Endothelial cell (in vitro differentiated cells): ENCODE results near the gene MYO3B. TPM values are rescaled to one million over a fixed set of nuclear protein-coding genes. Genes with fewer than 3 reads are reported as not detected.
"Not testable (repeated sequence)": the region's sequence is repeated elsewhere in the genome, so short reads cannot be mapped to it uniquely, and the experiment has no call there.

Experiments used
- DNase-seq: peaks from one replicate; pipeline ENCODE4 v3.0.0; 2021; ENCODE audit warnings: low spot score
- H3K27ac Mint-ChIP-seq: one replicate; pipeline ENCODE4 v1.8.0; 2021; ENCODE audit warnings: mixed read lengths, inconsistent platforms; ENCODE audit not compliant: unreplicated experiment
- H3K27me3 Mint-ChIP-seq: one replicate; pipeline ENCODE4 v1.8.0; 2021; ENCODE audit warnings: mild to moderate bottlenecking, moderate library complexity, mixed read lengths, inconsistent platforms; ENCODE audit not compliant: unreplicated experiment
- H3K36me3 Mint-ChIP-seq: one replicate; pipeline ENCODE4 v1.8.0; 2021; ENCODE audit warnings: mild to moderate bottlenecking, low read depth, mixed read lengths, inconsistent platforms; ENCODE audit not compliant: unreplicated experiment
- H3K4me1 Mint-ChIP-seq: one replicate; pipeline ENCODE4 v1.8.0; 2021; ENCODE audit warnings: mild to moderate bottlenecking, mixed read lengths, inconsistent platforms; ENCODE audit not compliant: unreplicated experiment
- H3K4me3 Mint-ChIP-seq: one replicate; pipeline ENCODE4 v1.8.0; 2021; ENCODE audit warnings: mild to moderate bottlenecking, mixed read lengths, inconsistent platforms; ENCODE audit not compliant: unreplicated experiment
- H3K9me3 Mint-ChIP-seq: one replicate; pipeline ENCODE4 v1.8.0; 2021; ENCODE audit warnings: mixed read lengths, inconsistent platforms; ENCODE audit not compliant: unreplicated experiment
- CTCF ChIP-seq: fragments of 200-600 bp; sonication (generic); IDR thresholded peaks from one replicate; pipeline ENCODE4 v1.5.0; 2021; ENCODE audit warnings: antibody characterized with exemption; ENCODE audit not compliant: unreplicated experiment
- total RNA-seq: library from RNA; stranded (reverse); fragmentation: NEBNext Ultra II Directional; extraction: Animal tissue kit (Norgen Biotek cat#: 25700); gene quantifications from one replicate; pipeline ENCODE4 v1.2.1, GENCODE V29; 2021; ENCODE audit not compliant: unreplicated experiment

The MYO3B gene
- total RNA-seq, 1 donor from 2014 or later = 1.3 TPM

- Mint-ChIP-seq H3K4me3 (no peak overlapping the region), H3K27me3 (peaks cover 2% of the 10 kb centered on the region), H3K4me1 (peaks cover 29% of the 10 kb centered on the region), H3K27ac (peak overlapping the region; percentile 42), H3K9me3 (no peaks in the 10 kb centered on the region), H3K36me3 (no peaks in the 10 kb centered on the region)
- no peak for TF ChIP-seq CTCF
- DNase-seq = no peak
Measured at GRCh38 chr2:170212625-170213280, 34.8 kb downstream of the MYO3B start.

- H3K36me3 Mint-ChIP-seq, H3K9me3 Mint-ChIP-seq, H3K4me3 Mint-ChIP-seq, DNase-seq, H3K27me3 Mint-ChIP-seq: not testable (repeated sequence)
- Mint-ChIP-seq H3K27ac (peak overlapping the region; percentile 42), H3K4me1 (peaks cover 29% of the 10 kb centered on the region)
Measured at GRCh38 chr2:170213281-170213625, 35.3 kb downstream of the MYO3B start.

GRCh38 chr2:170213651-170214050 lies 35.7 kb downstream of the MYO3B start:
- Mint-ChIP-seq H3K36me3 (no peaks in the 10 kb centered on the region), H3K4me3 (no peak overlapping the region), H3K9me3 (no peaks in the 10 kb centered on the region), H3K4me1 (peaks cover 29% of the 10 kb centered on the region), H3K27me3 (peaks cover 2% of the 10 kb centered on the region), H3K27ac (no peak overlapping the region)
- no peak for TF ChIP-seq CTCF
- DNase-seq = no peak

- no peaks in the 10 kb centered on the region for H3K9me3 Mint-ChIP-seq
- H3K4me3 Mint-ChIP-seq = no peak overlapping the region
- no peak for TF ChIP-seq CTCF
- H3K27me3 Mint-ChIP-seq = peaks cover 2% of the 10 kb centered on the region
- peaks cover 29% of the 10 kb centered on the region for H3K4me1 Mint-ChIP-seq
- H3K36me3 Mint-ChIP-seq = no peaks in the 10 kb centered on the region
- no peak for DNase-seq
- peak overlapping the region; percentile 59 for H3K27ac Mint-ChIP-seq
Measured at GRCh38 chr2:170214309-170214948, 36.5 kb downstream of the MYO3B start.

- DNase-seq = no peak
- TF ChIP-seq CTCF = no peak
- Mint-ChIP-seq H3K4me3 (no peak overlapping the region), H3K36me3 (no peaks in the 10 kb centered on the region), H3K4me1 (peaks cover 29% of the 10 kb centered on the region), H3K27ac (peak overlapping the region; percentile 19), H3K9me3 (no peaks in the 10 kb centered on the region), H3K27me3 (peaks cover 2% of the 10 kb centered on the region)
Measured at GRCh38 chr2:170215021-170215420, 37.1 kb downstream of the MYO3B start.
